HepG2 (cell line): ENCODE data around the gene CFAP119. TPM values are rescaled to one million over a fixed set of nuclear protein-coding genes. Genes with fewer than 3 reads are reported as not detected.
A peak's percentile ranks its signal among the peaks of the same experiment; 100 is the strongest.

Experiments
- AKAP8 ChIP-seq: sonication (generic); formaldehyde crosslinking; IDR thresholded peaks from 2 replicates; pipeline ENCODE4 v1.5.1; 2020; ENCODE audit warnings: mild to moderate bottlenecking, missing genetic modification reagents
- DNMT3B ChIP-seq: conservative IDR thresholded peaks from 2 replicates; pipeline ENCODE4 v1.6.1; 2016; ENCODE audit warnings: missing biosample characterization, control low read depth
- FLYWCH1 ChIP-seq: sonication (generic); formaldehyde crosslinking; IDR thresholded peaks from 2 replicates; pipeline ENCODE4 v1.8.1; 2023; ENCODE audit warnings: mild to moderate bottlenecking, missing genetic modification reagents
- GZF1 ChIP-seq: sonication (generic); formaldehyde crosslinking; IDR thresholded peaks from 2 replicates; pipeline ENCODE4 v1.5.1; 2020; ENCODE audit warnings: mild to moderate bottlenecking, missing genetic modification reagents
- JUNB ChIP-seq: sonication (generic); formaldehyde crosslinking; IDR thresholded peaks from 2 replicates; pipeline ENCODE4 v1.8.0; 2022; ENCODE audit warnings: missing genetic modification reagents, mild to moderate bottlenecking, borderline replicate concordance
- KMT2A ChIP-seq: sonication (generic); formaldehyde crosslinking; IDR thresholded peaks from 2 replicates; pipeline ENCODE4 v1.4.0; 2020; ENCODE audit warnings: missing genetic modification reagents
- NFE2L1 ChIP-seq: sonication (generic); formaldehyde crosslinking; IDR thresholded peaks from 2 replicates; pipeline ENCODE4 v1.4.0; 2020; ENCODE audit warnings: missing genetic modification reagents, mild to moderate bottlenecking, borderline replicate concordance
- PITX1 ChIP-seq: sonication (generic); formaldehyde crosslinking; IDR thresholded peaks from 2 replicates; pipeline ENCODE4 v1.5.1; 2020; ENCODE audit warnings: mild to moderate bottlenecking, missing genetic modification reagents
- RBFOX2 ChIP-seq: fragments of 200-400 bp; formaldehyde crosslinking; IDR thresholded peaks from 2 replicates; pipeline ENCODE4 v1.6.1; 2017; ENCODE audit warnings: low read depth, mild to moderate bottlenecking, low read length
- RBM22 ChIP-seq: fragments of 200-400 bp; formaldehyde crosslinking; optimal IDR thresholded peaks from 2 replicates; pipeline ENCODE3; 2017; ENCODE audit warnings: mild to moderate bottlenecking, low read length, moderate library complexity
- REPIN1 ChIP-seq: sonication (generic); formaldehyde crosslinking; IDR thresholded peaks from 2 replicates; pipeline ENCODE4 v1.8.0; 2022; ENCODE audit warnings: missing genetic modification reagents, low read depth, mild to moderate bottlenecking, borderline replicate concordance
- SNAI1 ChIP-seq: sonication (generic); formaldehyde crosslinking; IDR thresholded peaks from 2 replicates; pipeline ENCODE4 v1.5.0; 2020; ENCODE audit warnings: mild to moderate bottlenecking, missing genetic modification reagents, borderline replicate concordance
- SPEN ChIP-seq: sonication (generic); formaldehyde crosslinking; IDR thresholded peaks from 2 replicates; pipeline ENCODE4 v1.5.1; 2020; ENCODE audit warnings: low read depth, mild to moderate bottlenecking, missing genetic modification reagents
- THAP11 ChIP-seq: IDR thresholded peaks from 2 replicates; pipeline ENCODE4 v1.6.1; 2016; ENCODE audit warnings: missing biosample characterization, missing genetic modification reagents
- ZBTB38 ChIP-seq: sonication (generic); formaldehyde crosslinking; IDR thresholded peaks from 2 replicates; pipeline ENCODE4 v1.5.1; 2020; ENCODE audit warnings: mild to moderate bottlenecking, missing genetic modification reagents
- ZBTB7A ChIP-seq: sonication (generic); formaldehyde crosslinking; IDR thresholded peaks from 2 replicates; pipeline ENCODE4 v1.8.0; 2022; ENCODE audit warnings: mild to moderate bottlenecking, missing genetic modification reagents
- ZNF572 ChIP-seq: sonication (generic); formaldehyde crosslinking; IDR thresholded peaks from 2 replicates; pipeline ENCODE4 v1.5.1; 2020; ENCODE audit warnings: mild to moderate bottlenecking, missing genetic modification reagents
- ZNF577 ChIP-seq: sonication (generic); formaldehyde crosslinking; IDR thresholded peaks from 2 replicates; pipeline ENCODE4 v1.4.0; 2020; ENCODE audit warnings: mild to moderate bottlenecking, low read depth, missing genetic modification reagents, borderline replicate concordance
- ZNF660 ChIP-seq: sonication (generic); formaldehyde crosslinking; IDR thresholded peaks from 2 replicates; pipeline ENCODE4 v1.5.1; 2020; ENCODE audit warnings: mild to moderate bottlenecking, low read depth, missing genetic modification reagents, borderline replicate concordance
- ZNF672 ChIP-seq: sonication (generic); formaldehyde crosslinking; IDR thresholded peaks from 2 replicates; pipeline ENCODE4 v1.8.1; 2022; ENCODE audit warnings: missing genetic modification reagents
- ZNF841 ChIP-seq: sonication (generic); formaldehyde crosslinking; IDR thresholded peaks from 2 replicates; pipeline ENCODE4 v1.8.1; 2023; ENCODE audit warnings: missing genetic modification reagents, borderline replicate concordance
- ZSCAN30 ChIP-seq: sonication (generic); formaldehyde crosslinking; IDR thresholded peaks from 2 replicates; pipeline ENCODE4 v1.5.0; 2020; ENCODE audit warnings: mild to moderate bottlenecking, missing genetic modification reagents
- polyA plus RNA-seq, 8 experiments: library from polyadenylated mRNA; depleted of rRNA in 3 of 8; stranded (reverse) in 7 of 8; unstranded in 1 of 8; fragments of >200 nt; fragmentation: Illumina TruSeq in 4 of 8; extraction: Trizol in 4 of 8; gene quantifications; 2 replicates each; pipeline versions ENCODE4 v1.2.1 to v1.2.3, GENCODE V29; 2011 to 2016; ENCODE audit warnings: low read depth in 4 of 8, missing spikeins in 1 of 8, mixed read lengths in 1 of 8; ENCODE audit not compliant: insufficient read depth in 1 of 8
- total RNA-seq, 5 experiments: library from RNA; depleted of rRNA; stranded (reverse); fragments of >200 nt; fragmentation: Illumina TruSeq; extraction: Trizol; gene quantifications; 2 replicates each; pipeline ENCODE4 v1.2.3, GENCODE V29; 2016; ENCODE audit warnings: low read depth in 1 of 5
- TF ChIP-seq, protein P1 (sequence below): sonication (generic); formaldehyde crosslinking; IDR thresholded peaks from 2 replicates; pipeline ENCODE4 v1.4.0; 2020; ENCODE audit warnings: missing genetic modification reagents, borderline replicate concordance
- TF ChIP-seq, protein P2 (sequence below): fragments of 450-650 bp; IDR thresholded peaks from 2 replicates; pipeline ENCODE4 v1.6.1; 2017; ENCODE audit warnings: mild to moderate bottlenecking
- TF ChIP-seq, protein P3 (sequence below): sonication (generic); formaldehyde crosslinking; IDR thresholded peaks from 2 replicates; pipeline ENCODE4 v1.4.0; 2020; ENCODE audit warnings: low read depth, mild to moderate bottlenecking, missing genetic modification reagents
- TF ChIP-seq, protein P4 (sequence below): sonication (generic); formaldehyde crosslinking; IDR thresholded peaks from 2 replicates; pipeline ENCODE4 v1.5.0; 2020; ENCODE audit warnings: mild to moderate bottlenecking, missing genetic modification reagents

CFAP119 gene
- total and polyA plus RNA-seq, 2 of the 13 experiments (the other 11 are each of a cell fraction or from before 2014, with no cell fraction given), result 6.4 TPM

DNA sequence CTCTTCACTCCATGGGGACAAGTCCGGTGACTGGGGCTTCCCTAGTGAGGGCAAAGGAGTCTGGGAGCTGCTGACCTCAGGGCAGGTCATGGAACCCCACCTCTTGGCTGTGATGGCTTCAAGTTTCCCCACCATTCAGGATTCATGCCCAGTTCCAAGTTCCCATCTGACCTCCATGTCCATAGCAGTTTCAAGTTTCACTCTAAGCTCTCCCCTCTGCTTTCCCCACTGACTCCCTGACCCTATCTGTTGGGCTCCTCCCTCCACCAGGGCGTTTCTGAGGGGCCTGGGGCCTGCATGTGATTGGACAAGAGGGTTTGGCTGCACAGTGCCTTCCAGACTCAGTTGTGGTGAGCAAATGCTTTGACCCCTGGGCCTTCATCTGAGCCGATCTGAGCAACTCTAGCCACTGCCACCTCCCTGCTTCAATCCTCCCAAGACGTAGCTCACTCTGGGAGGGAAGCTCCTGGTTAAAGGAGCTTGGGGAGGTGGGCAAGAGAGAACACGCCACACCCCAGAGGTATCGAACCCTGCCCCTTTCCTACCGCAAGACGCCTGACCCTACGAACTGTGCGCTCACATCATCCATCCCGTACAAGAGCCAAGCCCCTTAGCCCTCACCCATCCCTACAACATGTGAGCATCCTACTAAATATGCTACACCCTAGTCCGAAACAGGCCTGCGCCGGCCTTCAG, 16.8 kb upstream of the CFAP119 start (continued):
- TF ChIP-seq AKAP8 (CRISPR knock-in tag), result peak; percentile 84
- TF ChIP-seq, protein P1, sequence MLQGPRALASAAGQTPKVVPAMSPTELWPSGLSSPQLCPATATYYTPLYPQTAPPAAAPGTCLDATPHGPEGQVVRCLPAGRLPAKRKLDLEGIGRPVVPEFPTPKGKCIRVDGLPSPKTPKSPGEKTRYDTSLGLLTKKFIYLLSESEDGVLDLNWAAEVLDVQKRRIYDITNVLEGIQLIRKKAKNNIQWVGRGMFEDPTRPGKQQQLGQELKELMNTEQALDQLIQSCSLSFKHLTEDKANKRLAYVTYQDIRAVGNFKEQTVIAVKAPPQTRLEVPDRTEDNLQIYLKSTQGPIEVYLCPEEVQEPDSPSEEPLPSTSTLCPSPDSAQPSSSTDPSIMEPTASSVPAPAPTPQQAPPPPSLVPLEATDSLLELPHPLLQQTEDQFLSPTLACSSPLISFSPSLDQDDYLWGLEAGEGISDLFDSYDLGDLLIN, result no peak
- no peak for TF ChIP-seq RBFOX2
- no peak for TF ChIP-seq ZNF672
- TF ChIP-seq ZBTB7A (CRISPR knock-in tag), result no peak
- TF ChIP-seq JUNB (CRISPR knock-in tag), result no peak
- TF ChIP-seq GZF1 (CRISPR knock-in tag), result no peak
- no peak for TF ChIP-seq ZNF660 (CRISPR knock-in tag)
- peak; percentile 63; the same call in 1 of the 2 replicates for TF ChIP-seq SPEN
- no peak for TF ChIP-seq KMT2A (CRISPR knock-in tag)
- TF ChIP-seq, protein P2, sequence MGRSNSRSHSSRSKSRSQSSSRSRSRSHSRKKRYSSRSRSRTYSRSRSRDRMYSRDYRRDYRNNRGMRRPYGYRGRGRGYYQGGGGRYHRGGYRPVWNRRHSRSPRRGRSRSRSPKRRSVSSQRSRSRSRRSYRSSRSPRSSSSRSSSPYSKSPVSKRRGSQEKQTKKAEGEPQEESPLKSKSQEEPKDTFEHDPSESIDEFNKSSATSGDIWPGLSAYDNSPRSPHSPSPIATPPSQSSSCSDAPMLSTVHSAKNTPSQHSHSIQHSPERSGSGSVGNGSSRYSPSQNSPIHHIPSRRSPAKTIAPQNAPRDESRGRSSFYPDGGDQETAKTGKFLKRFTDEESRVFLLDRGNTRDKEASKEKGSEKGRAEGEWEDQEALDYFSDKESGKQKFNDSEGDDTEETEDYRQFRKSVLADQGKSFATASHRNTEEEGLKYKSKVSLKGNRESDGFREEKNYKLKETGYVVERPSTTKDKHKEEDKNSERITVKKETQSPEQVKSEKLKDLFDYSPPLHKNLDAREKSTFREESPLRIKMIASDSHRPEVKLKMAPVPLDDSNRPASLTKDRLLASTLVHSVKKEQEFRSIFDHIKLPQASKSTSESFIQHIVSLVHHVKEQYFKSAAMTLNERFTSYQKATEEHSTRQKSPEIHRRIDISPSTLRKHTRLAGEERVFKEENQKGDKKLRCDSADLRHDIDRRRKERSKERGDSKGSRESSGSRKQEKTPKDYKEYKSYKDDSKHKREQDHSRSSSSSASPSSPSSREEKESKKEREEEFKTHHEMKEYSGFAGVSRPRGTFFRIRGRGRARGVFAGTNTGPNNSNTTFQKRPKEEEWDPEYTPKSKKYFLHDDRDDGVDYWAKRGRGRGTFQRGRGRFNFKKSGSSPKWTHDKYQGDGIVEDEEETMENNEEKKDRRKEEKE, result no peak
- 0 out of 2 replicates have a peak, but pooled peaks have one; percentile 7 for TF ChIP-seq THAP11
- no peak for TF ChIP-seq NFE2L1 (CRISPR knock-in tag)
- no peak for TF ChIP-seq ZNF577
- TF ChIP-seq ZBTB38 (CRISPR knock-in tag), result 0 out of 2 replicates have a peak, but pooled peaks have one; percentile 34
- no peak for TF ChIP-seq FLYWCH1
- TF ChIP-seq SNAI1 (CRISPR knock-in tag), result 0 out of 2 replicates have a peak, but pooled peaks have one; percentile 17
- no peak for TF ChIP-seq ZSCAN30 (CRISPR knock-in tag)
- TF ChIP-seq, protein P3, sequence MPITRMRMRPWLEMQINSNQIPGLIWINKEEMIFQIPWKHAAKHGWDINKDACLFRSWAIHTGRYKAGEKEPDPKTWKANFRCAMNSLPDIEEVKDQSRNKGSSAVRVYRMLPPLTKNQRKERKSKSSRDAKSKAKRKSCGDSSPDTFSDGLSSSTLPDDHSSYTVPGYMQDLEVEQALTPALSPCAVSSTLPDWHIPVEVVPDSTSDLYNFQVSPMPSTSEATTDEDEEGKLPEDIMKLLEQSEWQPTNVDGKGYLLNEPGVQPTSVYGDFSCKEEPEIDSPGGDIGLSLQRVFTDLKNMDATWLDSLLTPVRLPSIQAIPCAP (CRISPR knock-in tag), result no peak
- no peak for TF ChIP-seq DNMT3B (CRISPR knock-in tag)
- no peak for TF ChIP-seq ZNF572 (CRISPR knock-in tag)
- TF ChIP-seq, protein P4, sequence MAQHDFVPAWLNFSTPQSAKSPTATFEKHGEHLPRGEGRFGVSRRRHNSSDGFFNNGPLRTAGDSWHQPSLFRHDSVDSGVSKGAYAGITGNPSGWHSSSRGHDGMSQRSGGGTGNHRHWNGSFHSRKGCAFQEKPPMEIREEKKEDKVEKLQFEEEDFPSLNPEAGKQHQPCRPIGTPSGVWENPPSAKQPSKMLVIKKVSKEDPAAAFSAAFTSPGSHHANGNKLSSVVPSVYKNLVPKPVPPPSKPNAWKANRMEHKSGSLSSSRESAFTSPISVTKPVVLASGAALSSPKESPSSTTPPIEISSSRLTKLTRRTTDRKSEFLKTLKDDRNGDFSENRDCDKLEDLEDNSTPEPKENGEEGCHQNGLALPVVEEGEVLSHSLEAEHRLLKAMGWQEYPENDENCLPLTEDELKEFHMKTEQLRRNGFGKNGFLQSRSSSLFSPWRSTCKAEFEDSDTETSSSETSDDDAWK (CRISPR knock-in tag), result no peak
- TF ChIP-seq ZNF841 (CRISPR knock-in tag), result no peak
- TF ChIP-seq RBM22, result peak; percentile 91
- no peak for TF ChIP-seq REPIN1 (CRISPR knock-in tag)
- no peak for TF ChIP-seq PITX1
